Cerebellar nuclear complex (tissue), 1 donor: ENCODE results near the gene TRAF3.
"Not testable (repeated sequence)": the region's sequence is repeated elsewhere in the genome, so short reads cannot be mapped to it uniquely, and the experiment has no call there.

Experiments
- DNase-seq, 2 experiments: peaks; one replicate each; lab custom pipeline; 2025; lab: John Stamatoyannopoulos, UW

TRAF3 gene

DNA sequence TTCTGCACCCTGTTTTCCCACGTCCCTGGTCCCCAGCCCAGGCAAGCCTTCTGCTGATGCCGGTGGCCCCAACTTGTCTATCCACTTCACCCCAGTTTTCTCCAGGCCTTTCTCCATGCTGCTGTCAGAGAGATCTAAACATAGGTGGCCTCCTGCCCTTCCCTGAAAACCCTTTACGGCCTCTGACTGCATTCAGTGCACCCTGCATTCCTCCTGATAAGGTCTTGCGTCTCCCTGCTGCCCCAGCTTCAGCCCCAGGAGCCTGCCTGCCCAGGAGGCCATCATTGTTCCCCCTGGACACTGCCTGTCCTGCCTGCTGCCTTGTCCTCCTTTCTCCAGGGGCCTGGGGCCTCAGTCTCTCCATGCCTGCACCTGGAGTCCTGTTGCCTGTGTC lies 29.8 kb downstream of the TRAF3 start:
- DNase-seq = no peak

DNA sequence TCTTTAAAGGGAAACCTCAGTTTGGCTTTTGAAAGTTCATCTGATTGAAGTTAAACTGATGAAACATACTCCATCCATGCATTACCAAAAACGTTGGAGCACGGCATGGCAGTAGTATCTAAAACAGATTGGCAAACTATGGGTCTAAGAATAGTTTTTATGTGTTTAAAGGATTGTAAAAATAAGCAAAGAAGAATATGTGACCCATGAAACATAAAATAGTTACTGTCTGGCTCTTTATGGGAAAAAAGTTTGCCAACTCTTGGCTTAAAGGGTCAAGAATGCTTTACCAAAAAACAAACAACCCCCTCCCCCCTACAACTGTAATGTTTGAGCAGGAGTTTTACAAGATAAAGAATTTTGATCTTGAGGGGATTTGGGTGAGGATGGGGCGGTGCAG lies 32.6 kb downstream of the TRAF3 start:
- no peak for DNase-seq

DNA sequence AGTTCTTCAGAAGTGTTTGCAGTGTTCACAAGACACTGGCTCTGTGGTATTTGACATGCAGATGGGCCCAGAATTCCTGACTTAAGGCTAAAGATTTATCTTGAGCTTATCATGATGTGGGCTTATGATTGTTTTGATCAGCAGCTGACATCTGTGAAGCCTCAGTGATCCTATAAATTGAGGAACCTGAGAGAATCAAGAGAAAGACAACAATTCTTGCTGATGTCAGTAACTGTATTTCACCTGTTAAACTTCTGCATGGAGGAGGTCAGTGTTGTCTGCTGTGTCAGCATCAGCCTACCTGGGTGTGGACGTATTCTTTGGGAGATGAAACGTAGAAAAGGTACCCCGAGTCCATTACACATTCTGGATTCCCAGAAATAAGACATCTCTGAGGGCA lies 33.3 kb downstream of the TRAF3 start:
- DNase-seq = no peak

GRCh38 chr14:102811254-102811963 lies 34.2 kb downstream of the TRAF3 start:
- DNase-seq = no peak

DNA sequence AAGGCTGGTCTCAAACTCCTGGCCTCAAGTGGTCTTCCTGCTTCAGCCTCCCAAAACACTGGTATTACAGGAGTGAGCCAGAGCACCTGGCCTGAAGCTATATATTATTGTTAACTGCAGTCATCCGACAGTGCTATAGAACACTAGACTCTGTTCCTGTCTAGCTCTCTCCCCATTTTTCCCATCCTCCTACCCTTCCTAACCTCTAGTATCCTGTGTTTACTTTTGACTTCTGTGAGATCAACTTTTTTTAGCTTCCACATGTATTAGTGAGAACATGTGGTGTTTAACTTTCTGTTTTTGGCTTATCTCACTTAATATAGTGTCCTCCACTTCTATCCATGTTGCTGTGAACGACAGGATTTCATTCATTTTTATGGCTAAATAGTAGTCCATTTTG lies 34.7 kb downstream of the TRAF3 start:
- no peak for DNase-seq

DNA sequence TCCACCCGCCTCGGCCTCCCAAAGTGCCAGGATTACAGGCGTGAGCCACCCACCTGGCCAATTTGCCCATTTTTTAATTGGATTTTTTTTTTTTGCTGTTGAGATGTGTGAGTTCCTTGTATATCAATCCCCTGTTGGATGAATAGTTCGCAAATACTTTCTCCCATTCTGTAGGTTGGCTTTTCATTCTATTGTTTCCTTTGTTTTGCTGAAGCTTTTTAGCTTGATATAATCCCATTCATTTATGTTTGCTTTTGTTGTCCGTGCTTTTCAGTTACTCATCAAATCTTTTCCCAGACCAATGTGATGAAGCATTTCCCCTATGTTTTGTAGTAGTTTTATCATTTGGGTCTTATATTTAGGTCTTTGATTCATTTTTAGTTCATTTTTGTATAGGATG lies 36.4 kb downstream of the TRAF3 start:
- no peak for DNase-seq

GRCh38 chr14:102817318-102817717 lies 40.1 kb downstream of the TRAF3 start:
- no peak for DNase-seq

DNA sequence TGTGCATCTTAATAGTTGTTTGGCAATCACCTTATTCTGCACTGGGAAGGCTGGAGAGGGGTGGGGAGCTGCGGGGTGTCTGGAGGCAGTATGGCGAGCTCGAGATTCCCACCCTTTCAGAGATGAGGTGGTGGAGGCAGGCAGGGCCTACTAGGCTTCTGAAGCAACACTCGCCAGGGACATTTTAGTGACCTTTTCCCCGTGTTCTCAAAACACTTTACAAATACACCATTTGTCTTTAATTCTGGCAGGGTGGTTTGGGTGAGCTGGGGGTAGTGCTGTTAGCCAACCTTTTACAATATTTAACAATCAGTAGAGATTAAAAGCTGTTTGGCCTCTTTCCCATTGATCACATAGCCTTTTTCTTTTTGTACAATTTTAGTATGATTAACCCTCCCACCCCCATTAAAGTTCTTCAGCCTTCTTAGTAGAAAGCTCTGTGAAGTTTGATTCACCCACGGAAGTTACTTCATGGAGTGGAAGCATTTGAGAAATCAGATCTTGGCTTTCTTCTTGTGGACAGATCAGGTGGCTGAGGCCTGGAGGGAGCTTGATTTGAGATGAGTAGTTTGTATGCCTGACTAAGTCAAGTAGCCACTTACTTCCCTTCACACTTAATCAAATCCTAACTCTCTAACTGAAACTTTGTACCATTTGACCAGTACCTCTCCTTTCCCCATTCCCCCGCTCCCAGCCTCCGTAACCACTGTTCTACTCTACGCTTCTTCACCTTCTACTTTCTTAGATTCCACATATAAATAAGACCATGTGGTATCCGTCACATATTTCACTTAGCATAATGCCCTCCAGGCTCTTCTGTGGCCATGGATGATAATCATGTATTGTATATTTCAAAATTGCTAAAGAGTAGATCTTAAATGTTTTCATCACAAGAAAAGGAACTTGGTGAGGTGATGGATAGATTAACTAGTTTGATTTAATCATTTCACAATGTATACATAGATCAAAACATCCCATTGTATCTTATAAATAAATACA lies 41.0 kb downstream of the TRAF3 start:
- no peak for DNase-seq

DNA sequence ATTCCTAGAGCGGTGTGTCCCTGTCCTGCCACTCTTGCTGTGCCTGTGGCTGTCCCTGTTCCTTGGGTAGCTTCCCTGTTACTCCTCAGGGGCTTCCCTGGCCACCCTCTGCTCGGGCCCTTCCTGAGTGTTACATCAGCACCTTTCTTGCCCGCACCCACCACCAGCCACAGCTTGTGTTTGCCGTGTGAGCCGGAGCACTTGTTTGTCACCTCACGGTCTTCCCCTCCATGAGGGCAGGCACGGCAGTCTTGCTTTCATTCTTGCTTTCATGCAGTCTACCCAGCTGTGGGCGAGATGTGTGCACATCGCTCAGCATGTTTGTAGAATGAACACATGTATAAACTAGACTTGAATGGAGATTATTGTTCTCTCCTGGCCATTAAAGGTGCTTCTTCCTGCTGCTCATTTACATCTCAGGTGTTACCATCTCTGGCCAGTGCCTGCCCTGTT lies 42.0 kb downstream of the TRAF3 start:
- no peak for DNase-seq

DNA sequence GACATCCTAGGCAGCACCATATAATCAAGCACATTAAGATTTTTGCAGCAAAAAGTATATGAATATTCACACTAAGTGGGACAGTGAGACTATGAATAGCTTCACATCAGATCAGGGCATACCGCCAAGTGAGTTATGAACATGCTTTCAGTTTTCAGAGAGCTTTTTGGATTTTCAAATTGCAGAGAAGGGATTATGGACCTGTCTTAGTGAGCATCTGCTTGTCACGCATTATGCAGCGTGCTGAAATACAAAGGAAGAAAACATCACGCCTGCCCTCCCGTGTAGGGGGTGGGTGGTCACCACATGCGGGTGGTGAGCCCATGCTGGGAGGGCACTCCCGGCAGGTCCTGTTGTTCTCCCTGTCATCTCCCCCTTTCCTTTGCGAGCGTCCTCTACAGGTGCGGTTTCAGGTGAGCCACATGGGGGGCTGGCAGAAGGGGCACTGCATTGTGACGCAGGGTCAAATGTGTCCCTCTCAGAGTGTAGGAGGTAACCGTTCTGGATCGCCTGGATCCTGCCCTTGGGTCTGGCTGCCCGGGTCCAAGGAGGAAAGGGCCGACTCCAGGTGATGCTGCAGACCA lies 42.6 kb downstream of the TRAF3 start:
- DNase-seq = no peak

DNA sequence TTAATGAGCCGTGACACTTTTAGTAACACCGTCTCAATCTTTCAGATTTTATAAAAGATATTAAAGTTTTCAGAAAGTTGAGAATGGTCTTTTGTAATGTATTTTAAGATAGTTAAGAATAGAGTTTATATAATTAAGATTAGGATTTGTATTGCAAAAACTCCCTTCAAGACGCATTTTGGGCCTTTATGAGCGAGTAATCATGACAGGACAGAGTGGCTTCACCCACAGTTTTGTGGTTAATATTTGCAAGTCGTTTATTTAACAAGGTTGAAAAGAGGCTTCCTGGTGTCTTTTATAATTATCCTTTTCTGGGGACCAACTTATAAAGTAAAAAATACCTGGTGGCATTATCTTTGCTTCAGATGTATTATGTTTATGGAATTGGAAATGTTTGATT lies 44.0 kb downstream of the TRAF3 start:
- DNase-seq = no peak

DNA sequence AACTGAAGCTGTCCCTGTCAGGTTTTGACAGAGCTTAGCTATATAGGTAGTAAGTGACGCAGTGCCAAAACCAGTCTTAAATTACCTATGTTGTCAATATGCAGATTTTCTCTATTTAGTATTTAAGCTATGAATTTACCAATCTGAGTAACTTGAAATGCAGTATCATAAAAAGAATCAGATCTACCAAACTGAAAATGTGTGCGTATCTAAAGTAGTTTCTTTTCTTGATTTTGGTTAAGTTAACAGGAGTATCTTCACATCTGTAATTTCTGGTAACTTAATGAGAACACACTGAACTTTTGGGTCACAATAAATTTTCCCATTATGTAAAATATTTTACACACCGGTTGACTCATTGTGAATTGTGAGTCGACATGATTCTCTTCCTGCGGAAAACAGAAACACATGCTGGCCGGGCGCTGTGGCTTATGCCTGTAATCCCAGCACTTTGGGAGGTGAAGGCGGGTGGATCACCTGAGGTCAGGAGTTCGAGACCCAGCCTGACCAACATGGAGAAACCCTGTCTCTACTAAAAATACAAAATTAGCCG lies 45.1 kb downstream of the TRAF3 start:
- no peak for DNase-seq

- not testable (repeated sequence) for DNase-seq
Observed at GRCh38 chr14:102822887-102823286, 45.6 kb downstream of the TRAF3 start.

DNA sequence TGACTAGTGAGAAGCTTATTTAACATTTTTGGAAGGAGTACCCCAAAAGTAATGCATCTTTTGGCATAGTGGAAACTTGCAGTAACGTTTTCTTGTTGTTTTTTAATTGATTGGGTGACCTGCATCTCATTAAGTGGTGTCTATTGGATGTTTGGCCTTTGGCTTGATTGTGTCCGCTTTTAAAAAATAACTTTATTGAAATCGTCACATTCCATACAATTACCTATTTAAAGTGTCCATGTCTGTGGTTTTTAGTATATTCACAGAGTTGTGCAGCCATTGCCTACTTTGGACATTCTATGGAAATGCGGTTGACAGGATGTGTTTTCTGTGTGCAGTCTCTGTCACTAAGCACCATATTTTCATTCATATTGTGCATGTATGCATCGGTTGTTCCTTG lies 46.3 kb downstream of the TRAF3 start:
- DNase-seq = no peak

- DNase-seq = peak; percentile 43 to 72
Observed at GRCh38 chr14:102824832-102825231, 47.6 kb downstream of the TRAF3 start.

DNA sequence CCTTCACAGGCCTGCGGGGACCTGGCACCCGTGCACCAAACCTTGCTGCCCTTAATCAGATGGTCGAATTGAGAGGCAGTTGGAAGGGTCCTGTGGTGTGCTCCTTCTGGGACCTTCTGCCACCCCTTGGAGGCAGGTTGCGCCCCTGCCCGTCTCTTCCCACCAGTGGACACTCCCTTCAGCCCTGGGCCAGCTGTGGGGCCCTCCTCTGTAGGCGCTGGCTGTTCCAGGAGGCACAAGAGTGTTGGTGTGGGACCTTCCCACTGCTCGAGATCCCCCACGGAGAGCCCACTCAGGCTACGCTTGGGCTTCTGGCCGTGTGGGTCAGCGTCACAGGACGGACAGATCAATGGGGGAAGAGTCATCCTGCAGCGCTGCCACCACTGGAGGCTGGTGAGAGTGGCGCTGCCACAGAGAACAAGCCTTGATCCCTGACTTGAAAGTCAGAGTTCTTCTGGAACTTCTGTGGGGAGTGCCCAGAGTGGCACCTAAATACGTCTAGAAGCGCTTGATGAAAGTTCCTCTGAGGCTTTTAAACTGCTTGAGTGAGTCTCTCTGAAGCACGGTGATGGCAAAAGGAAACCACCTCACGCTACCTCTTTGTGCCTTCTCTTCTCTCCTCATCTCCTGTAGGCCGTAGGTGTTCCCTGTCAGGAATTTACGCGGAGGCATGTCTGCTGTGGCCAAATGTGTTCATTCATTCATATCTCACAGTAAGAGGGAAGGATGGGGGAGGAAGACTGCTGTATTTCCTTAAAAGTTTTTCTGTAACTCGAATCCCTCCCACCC lies 48.3 kb downstream of the TRAF3 start:
- no peak for DNase-seq

GRCh38 chr14:102826161-102826560 lies 48.9 kb downstream of the TRAF3 start:
- DNase-seq = no peak

- no peak for DNase-seq
Observed at GRCh38 chr14:102826751-102827675, 49.8 kb downstream of the TRAF3 start.

- no peak for DNase-seq
Observed at GRCh38 chr14:102827716-102828115, 50.5 kb downstream of the TRAF3 start.

GRCh38 chr14:102828151-102828550 lies 50.9 kb downstream of the TRAF3 start:
- no peak for DNase-seq
